Fibroblast of lung (primary cell): ENCODE results near the gene SERPINE2. TPM values are rescaled to one million over a fixed set of nuclear protein-coding genes. Genes with fewer than 3 reads are reported as not detected.

ENCODE experiments used
- DNase-seq, 2 donors: peaks; one replicate each; pipeline versions ENCODE4 v3.0.0 to v3.0.0-alpha.2; 2010; ENCODE audit warnings: low read depth in 2 of 2
- H2AFZ ChIP-seq: 2 replicates; pipeline ENCODE4 v1.5.1; 2012; ENCODE audit warnings: low read length, control low read depth, inconsistent platforms
- H3K27ac ChIP-seq: 2 replicates; pipeline ENCODE4 v1.5.1; 2011; ENCODE audit warnings: low read length, control low read depth; ENCODE audit not compliant: insufficient read depth
- H3K27me3 ChIP-seq: 2 replicates; pipeline ENCODE4 v1.5.1; 2011; ENCODE audit warnings: mild to moderate bottlenecking, low read length; ENCODE audit not compliant: control insufficient read depth, insufficient read depth
- H3K36me3 ChIP-seq: 2 replicates; pipeline ENCODE4 v1.5.1; 2011; ENCODE audit warnings: low read length; ENCODE audit not compliant: control insufficient read depth, insufficient read depth
- H3K4me1 ChIP-seq: 2 replicates; pipeline ENCODE4 v1.5.1; 2011; ENCODE audit warnings: low read length; ENCODE audit not compliant: control insufficient read depth, insufficient read depth; ENCODE audit errors: extremely low read depth
- H3K4me2 ChIP-seq: 2 replicates; pipeline ENCODE4 v1.5.1; 2011; ENCODE audit warnings: low read length, control low read depth; ENCODE audit not compliant: insufficient read depth; ENCODE audit errors: extremely low read depth
- H3K4me3 ChIP-seq, 4 experiments: fragments of 200-600 bp in 1 of 4; sonication (generic) in 1 of 4; replicated peaks in 1 of 4; 2 replicates each; pipeline ENCODE4 v1.5.1; 2011 to 2016; ENCODE audit warnings: low read length in 4 of 4, low read depth in 3 of 4, mild to moderate bottlenecking in 3 of 4, control low read depth in 2 of 4, inconsistent platforms in 1 of 4, mixed read lengths in 1 of 4; ENCODE audit not compliant: insufficient read depth in 1 of 4; ENCODE audit errors: control extremely low read depth in 1 of 4
- H3K79me2 ChIP-seq: 2 replicates; pipeline ENCODE4 v1.5.1; 2012; ENCODE audit warnings: mild to moderate bottlenecking, low read length, inconsistent platforms; ENCODE audit not compliant: control insufficient read depth, insufficient read depth
- H3K9ac ChIP-seq: 2 replicates; pipeline ENCODE4 v1.5.1; 2011; ENCODE audit warnings: mild to moderate bottlenecking, low read length, control low read depth; ENCODE audit not compliant: insufficient read depth
- H3K9me3 ChIP-seq: 2 replicates; pipeline ENCODE4 v1.5.1; 2012; ENCODE audit warnings: low read depth, low read length; ENCODE audit not compliant: control insufficient read depth, insufficient read depth
- H4K20me1 ChIP-seq: 2 replicates; pipeline ENCODE4 v1.5.1; 2011; ENCODE audit warnings: low read length; ENCODE audit not compliant: control insufficient read depth, insufficient read depth; ENCODE audit errors: extremely low read depth
- CTCF ChIP-seq, 2 donors: IDR thresholded peaks in 1 of 2; conservative IDR thresholded peaks in 1 of 2; 1 replicate in 1 of 2; 2 replicates in 1 of 2; pipeline ENCODE4 v1.5.1; 2011 to 2012; ENCODE audit warnings: low read length in 2 of 2, control low read depth in 1 of 2, inconsistent platforms in 1 of 2, low read depth in 1 of 2, mild to moderate bottlenecking in 1 of 2
- EZH2 ChIP-seq: IDR thresholded peaks from 2 replicates; pipeline ENCODE4 v1.5.1; 2012; ENCODE audit warnings: low read length, control low read depth, mild to moderate bottlenecking; ENCODE audit errors: missing control alignments
- polyA plus RNA-seq, 2 donors: library from polyadenylated mRNA; depleted of rRNA in 1 of 2; stranded (reverse) in 1 of 2; unstranded in 1 of 2; fragments of >200 nt; gene quantifications; 2 replicates each; pipeline ENCODE4 v1.2.1, GENCODE V29; 2011 to 2012; ENCODE audit warnings: missing spikeins in 1 of 2
- total RNA-seq: library from RNA; depleted of rRNA; stranded (reverse); fragments of >200 nt; gene quantifications from 2 replicates; pipeline ENCODE4 v1.2.1, GENCODE V29; 2014

Gene SERPINE2
- total and polyA plus RNA-seq, 2 donors (not counting 1 experiment from before 2014, with no cell fraction given): 77.9 to 149 TPM

DNA sequence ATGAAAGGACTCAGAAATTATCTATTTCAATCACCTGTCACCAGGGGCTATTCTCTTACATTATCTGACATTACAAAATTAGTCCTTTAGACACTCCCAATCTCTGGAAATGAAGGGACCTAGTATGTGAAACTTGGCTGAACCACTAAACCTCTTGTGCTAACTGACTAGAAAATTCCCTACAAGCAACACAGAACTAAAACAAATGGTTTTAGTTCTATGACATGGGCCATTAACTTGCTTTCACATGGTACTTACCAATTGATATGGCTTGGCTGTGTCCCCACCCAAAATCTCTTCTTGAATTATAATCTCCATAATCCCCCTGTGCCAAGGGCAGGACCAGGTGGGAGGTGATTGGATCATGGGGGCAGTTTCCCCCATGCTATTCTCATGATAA, 16.6 kb downstream of the SERPINE2 start:
- Histone ChIP-seq H3K9me3 (no peaks in the 10 kb centered on the region), H3K4me1 (no peaks in the 10 kb centered on the region), H3K9ac (no peak overlapping the region), H3K4me3 (no peak overlapping the region), H3K27me3 (no peaks in the 10 kb centered on the region), H3K4me2 (no peak overlapping the region), H2AFZ (no peak overlapping the region), H4K20me1 (no peaks in the 10 kb centered on the region), H3K79me2 (no peaks in the 10 kb centered on the region), H3K27ac (no peak overlapping the region), H3K36me3 (no peaks in the 10 kb centered on the region)
- no peak for DNase-seq
- TF ChIP-seq EZH2 (no peak), CTCF (conservative IDR thresholded peaks at IDR 0.05 in 1 of 2, IDR thresholded peaks at IDR 0.05 in 1 of 2; ENCODE audit: low read depth in 1 of 2, low read length in 2 of 2) (no peak)

DNA sequence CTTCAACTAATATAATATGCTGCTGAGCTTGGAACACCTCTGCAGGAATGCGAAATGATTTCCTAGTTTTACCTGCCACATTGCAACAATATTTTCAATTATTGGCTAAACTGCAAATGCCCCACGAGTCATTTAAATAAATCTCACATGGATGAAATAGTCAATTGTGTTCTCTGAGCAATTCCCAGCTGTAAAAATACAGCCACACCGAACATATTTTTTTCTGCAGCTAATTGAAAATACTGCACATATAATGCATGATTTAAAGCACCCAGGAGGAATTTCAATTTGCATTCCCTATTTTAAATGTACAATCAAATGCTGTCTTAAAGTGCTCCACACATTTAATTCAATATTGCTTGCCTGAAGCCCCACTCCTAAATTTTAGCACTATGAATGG, 18.6 kb downstream of the SERPINE2 start:
- H3K4me1 ChIP-seq: no peaks in the 10 kb centered on the region
- no peaks in the 10 kb centered on the region for H4K20me1 ChIP-seq
- no peaks in the 10 kb centered on the region for H3K36me3 ChIP-seq
- H3K27me3 ChIP-seq: no peaks in the 10 kb centered on the region
- H3K9me3 ChIP-seq: no peaks in the 10 kb centered on the region
- H2AFZ ChIP-seq: no peak overlapping the region
- no peak overlapping the region for H3K4me3 ChIP-seq
- no peak overlapping the region for H3K4me2 ChIP-seq
- DNase-seq: no peak
- H3K79me2 ChIP-seq: no peaks in the 10 kb centered on the region
- H3K9ac ChIP-seq: no peak overlapping the region
- TF ChIP-seq CTCF (conservative IDR thresholded peaks at IDR 0.05 in 1 of 2, IDR thresholded peaks at IDR 0.05 in 1 of 2; ENCODE audit: low read depth in 1 of 2, low read length in 2 of 2): no peak
- TF ChIP-seq EZH2: no peak
- H3K27ac ChIP-seq: no peak overlapping the region

DNA sequence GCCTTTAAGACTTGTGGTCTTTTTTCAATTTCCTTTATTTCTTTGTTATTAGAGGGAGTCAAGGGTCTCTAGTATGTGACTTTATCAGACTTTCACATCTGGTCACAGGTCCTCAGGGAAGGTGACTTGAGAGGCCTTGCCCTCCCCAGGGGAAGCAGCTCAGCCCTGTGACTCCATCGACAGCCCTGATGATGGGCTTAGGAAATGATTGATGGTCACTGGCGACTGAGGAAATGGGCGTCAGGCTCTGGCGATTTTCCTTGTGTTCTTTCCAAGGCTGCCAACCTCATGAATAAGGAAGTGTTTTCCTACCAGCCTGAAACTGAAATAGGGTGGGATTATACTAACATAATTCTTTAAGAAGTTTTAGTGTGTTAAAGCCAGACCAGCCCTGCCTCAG, 21.1 kb downstream of the SERPINE2 start:
- H3K4me2 ChIP-seq: no peak overlapping the region

More for the DNA sequence above, 21.1 kb downstream of the SERPINE2 start:
- no peaks in the 10 kb centered on the region for H3K9me3 ChIP-seq
- H3K36me3 ChIP-seq: no peaks in the 10 kb centered on the region
- H3K27me3 ChIP-seq: no peaks in the 10 kb centered on the region
- H2AFZ ChIP-seq: no peak overlapping the region
- H3K4me3 ChIP-seq: no peak overlapping the region
- TF ChIP-seq CTCF (conservative IDR thresholded peaks at IDR 0.05 in 1 of 2, IDR thresholded peaks at IDR 0.05 in 1 of 2; ENCODE audit: low read depth in 1 of 2, low read length in 2 of 2) (no peak), EZH2 (no peak)
- no peak overlapping the region for H3K27ac ChIP-seq
- no peaks in the 10 kb centered on the region for H3K4me1 ChIP-seq
- H3K79me2 ChIP-seq: no peaks in the 10 kb centered on the region
- DNase-seq: no peak
- H4K20me1 ChIP-seq: no peaks in the 10 kb centered on the region
- H3K9ac ChIP-seq: no peak overlapping the region
